ENCODE measurements around the gene TSPAN17.
"Not testable (repeated sequence)": the region's sequence is repeated elsewhere in the genome, so short reads cannot be mapped to it uniquely, and the experiment has no call there.

Gene TSPAN17

GRCh38 chr5:176687247-176687646 is 40.0 kb downstream of the TSPAN17 start:
- DNase-seq, result no peak

GRCh38 chr5:176687881-176688280 is 40.6 kb downstream of the TSPAN17 start:
- peak; percentile 83 for DNase-seq

- no peak for DNase-seq
Measured at GRCh38 chr5:176690911-176691310, 43.6 kb downstream of the TSPAN17 start.

- no peak for DNase-seq
Measured at GRCh38 chr5:176691524-176691923, 44.2 kb downstream of the TSPAN17 start.

- no peak for DNase-seq
Measured at GRCh38 chr5:176692326-176692725, 45.0 kb downstream of the TSPAN17 start.

GRCh38 chr5:176692839-176693476 is 45.7 kb downstream of the TSPAN17 start:
- no peak for DNase-seq

- DNase-seq, result no peak
Measured at GRCh38 chr5:176693477-176693851, 46.2 kb downstream of the TSPAN17 start.

GRCh38 chr5:176694146-176694545 is 46.9 kb downstream of the TSPAN17 start:
- no peak for DNase-seq

GRCh38 chr5:176694631-176695030 is 47.3 kb downstream of the TSPAN17 start:
- no peak for DNase-seq

GRCh38 chr5:176695073-176695472 is 47.8 kb downstream of the TSPAN17 start:
- DNase-seq, result no peak

GRCh38 chr5:176697267-176697933 is 50.1 kb downstream of the TSPAN17 start:
- DNase-seq, result no peak

GRCh38 chr5:176697934-176698538 is 50.8 kb downstream of the TSPAN17 start:
- peak; percentile 66 for DNase-seq

GRCh38 chr5:176699446-176699845 is 52.2 kb downstream of the TSPAN17 start:
- not testable (repeated sequence) for DNase-seq

GRCh38 chr5:176700239-176700847 is 53.1 kb downstream of the TSPAN17 start:
- DNase-seq, result no peak

- DNase-seq, result no peak
Measured at GRCh38 chr5:176702671-176703641, 55.7 kb downstream of the TSPAN17 start.

GRCh38 chr5:176703857-176704256 is 56.6 kb downstream of the TSPAN17 start:
- DNase-seq, result no peak

- DNase-seq, result no peak
Measured at GRCh38 chr5:176704355-176704754, 57.1 kb downstream of the TSPAN17 start.

GRCh38 chr5:176704817-176705216 is 57.5 kb downstream of the TSPAN17 start:
- no peak for DNase-seq

Measured in islet precursor cell (in vitro differentiated cells).